NCI-H510A treated with DMSO at 0.1 percent for 48 hours (cell line): ENCODE results near the gene RBM12.

Experiments used
- DNase-seq: peaks from one replicate; lab custom pipeline; 2025; lab: John Stamatoyannopoulos, UW

The RBM12 gene

GRCh38 chr20:35653893-35654292 lies 10.8 kb downstream of the RBM12 start:
- no peak for DNase-seq

GRCh38 chr20:35653430-35653734 lies 11.3 kb downstream of the RBM12 start:
- no peak for DNase-seq

- no peak for DNase-seq
These were observed 11.9 kb downstream of the RBM12 start for GRCh38 chr20:35652641-35653429.

GRCh38 chr20:35651958-35652357 lies 12.7 kb downstream of the RBM12 start:
- DNase-seq: no peak

DNA sequence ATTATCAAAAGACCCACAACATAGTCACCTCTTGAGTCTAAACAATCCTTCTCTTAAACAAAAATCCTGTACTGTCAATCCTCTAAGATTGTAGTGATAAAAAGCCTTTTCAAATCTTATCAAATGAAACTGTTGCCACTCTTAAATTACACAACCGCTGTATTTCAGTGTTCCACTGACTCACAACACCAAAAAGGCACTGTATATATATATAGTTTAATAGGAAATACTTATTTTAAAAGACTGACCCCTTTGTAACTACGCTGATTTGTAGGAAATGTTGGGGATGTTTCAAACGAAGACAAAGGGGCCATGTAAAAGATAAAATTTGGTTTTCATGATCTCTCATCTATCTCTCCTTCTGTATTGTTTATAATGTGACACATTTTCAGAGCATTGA lies 14.1 kb downstream of the RBM12 start:
- DNase-seq: no peak

GRCh38 chr20:35648836-35649235 lies 15.9 kb downstream of the RBM12 start:
- no peak for DNase-seq

DNA sequence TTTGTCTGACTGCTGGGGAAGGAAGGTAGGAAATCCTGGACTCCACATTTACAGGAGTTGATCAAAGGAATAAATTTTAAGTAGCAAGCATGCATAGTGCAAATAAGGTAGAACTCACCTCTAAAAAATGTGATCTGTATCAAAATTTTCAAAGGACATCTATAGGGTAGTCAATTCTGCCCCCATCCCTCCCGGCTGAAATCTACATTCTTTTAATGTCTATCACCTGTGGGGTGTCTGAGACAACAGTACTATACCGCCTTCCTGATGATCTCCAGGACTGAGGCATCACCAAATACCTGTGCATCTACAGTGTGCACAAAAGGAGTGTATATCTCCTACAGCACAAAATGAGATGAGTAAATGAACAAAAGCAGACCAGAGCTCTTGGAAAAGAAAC lies 19.9 kb downstream of the RBM12 start:
- DNase-seq: no peak

DNA sequence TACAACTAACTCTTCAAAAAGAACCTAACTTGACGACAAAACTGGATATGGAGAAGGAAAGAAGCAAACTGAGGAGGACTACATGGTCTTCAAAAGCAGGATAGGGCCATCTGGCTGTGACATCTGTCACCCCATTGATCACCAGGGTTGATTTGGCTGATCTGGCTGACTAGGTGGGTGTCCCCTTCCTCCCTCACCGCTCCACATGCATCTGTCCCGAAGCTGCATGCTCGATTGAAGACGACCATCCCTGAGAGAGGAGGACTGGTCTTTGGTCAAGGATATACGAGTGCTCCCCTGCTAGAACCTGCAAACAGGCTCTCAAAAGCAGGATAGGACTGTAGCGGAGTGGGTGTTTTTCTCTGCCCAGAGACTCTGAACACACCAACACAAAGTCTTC lies 21.7 kb downstream of the RBM12 start:
- DNase-seq: no peak

GRCh38 chr20:35641743-35642142 lies 23.0 kb downstream of the RBM12 start:
- no peak for DNase-seq

GRCh38 chr20:35640724-35641123 lies 24.0 kb downstream of the RBM12 start:
- no peak for DNase-seq

GRCh38 chr20:35638751-35639150 lies 25.9 kb downstream of the RBM12 start:
- no peak for DNase-seq

DNA sequence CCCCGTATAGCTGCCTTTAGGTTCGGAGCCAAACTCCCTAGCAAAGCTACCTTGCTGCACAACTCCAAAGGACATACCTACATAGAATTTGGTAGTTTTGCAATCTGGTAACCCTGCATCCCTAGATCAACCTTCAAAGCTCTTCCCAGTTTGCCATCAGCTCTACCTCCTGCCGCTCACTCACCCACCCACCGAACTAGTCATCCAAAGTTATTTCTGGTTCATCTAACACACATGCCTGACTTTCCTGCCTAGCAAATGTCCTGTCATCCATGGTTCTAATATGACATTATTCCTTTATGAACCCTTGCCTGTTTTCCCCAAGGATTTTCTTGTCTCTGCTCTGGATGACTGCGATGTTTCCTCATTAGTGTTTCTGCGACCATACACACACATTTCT lies 27.4 kb downstream of the RBM12 start:
- no peak for DNase-seq

- no peak for DNase-seq
These were observed 28.6 kb downstream of the RBM12 start for GRCh38 chr20:35636095-35636494.

DNA sequence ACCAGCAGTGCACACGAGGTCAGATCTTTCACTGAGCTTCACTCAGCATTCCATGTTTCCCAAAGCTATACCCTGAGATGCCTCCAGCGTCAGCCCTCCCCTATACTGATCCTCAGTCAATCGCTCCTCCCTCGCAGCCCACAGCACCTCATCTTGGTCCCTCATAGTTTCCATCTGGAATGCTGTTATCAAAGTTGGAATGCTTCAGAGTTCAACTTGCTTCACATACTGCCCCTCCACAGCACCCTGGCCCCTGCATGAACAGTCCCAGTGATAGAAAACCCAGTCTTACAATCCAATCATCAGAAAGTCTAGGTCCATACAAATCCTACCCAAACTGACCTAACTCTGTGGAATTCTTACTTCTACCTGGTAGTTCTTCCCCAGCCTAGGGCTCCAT lies 29.0 kb downstream of the RBM12 start:
- DNase-seq: no peak

- no peak for DNase-seq
These were observed 32.1 kb downstream of the RBM12 start for GRCh38 chr20:35632539-35633115.

DNA sequence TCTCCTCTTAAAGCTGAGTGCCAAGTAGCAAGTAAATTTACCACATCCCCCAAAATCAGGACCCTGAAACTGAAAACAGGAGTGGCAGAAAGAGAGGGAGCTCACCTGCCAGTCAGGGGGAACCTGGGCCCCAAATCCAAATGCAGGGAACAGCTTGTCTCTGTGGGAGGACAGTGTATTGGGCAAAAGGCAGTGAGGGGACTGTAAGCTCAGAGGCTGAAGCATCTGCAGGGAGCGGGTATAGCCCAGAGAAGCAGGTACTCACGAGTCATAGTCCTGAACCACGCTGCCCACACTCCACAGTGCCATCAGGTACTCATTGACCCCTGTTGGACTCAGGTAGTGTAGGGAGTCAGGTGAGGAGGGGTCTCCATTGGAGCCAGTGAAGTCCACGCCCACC lies 34.1 kb downstream of the RBM12 start:
- DNase-seq: no peak

- no peak for DNase-seq
These were observed 35.1 kb downstream of the RBM12 start for GRCh38 chr20:35629427-35630145.

- no peak for DNase-seq
These were observed 37.6 kb downstream of the RBM12 start for GRCh38 chr20:35627121-35627520.

DNA sequence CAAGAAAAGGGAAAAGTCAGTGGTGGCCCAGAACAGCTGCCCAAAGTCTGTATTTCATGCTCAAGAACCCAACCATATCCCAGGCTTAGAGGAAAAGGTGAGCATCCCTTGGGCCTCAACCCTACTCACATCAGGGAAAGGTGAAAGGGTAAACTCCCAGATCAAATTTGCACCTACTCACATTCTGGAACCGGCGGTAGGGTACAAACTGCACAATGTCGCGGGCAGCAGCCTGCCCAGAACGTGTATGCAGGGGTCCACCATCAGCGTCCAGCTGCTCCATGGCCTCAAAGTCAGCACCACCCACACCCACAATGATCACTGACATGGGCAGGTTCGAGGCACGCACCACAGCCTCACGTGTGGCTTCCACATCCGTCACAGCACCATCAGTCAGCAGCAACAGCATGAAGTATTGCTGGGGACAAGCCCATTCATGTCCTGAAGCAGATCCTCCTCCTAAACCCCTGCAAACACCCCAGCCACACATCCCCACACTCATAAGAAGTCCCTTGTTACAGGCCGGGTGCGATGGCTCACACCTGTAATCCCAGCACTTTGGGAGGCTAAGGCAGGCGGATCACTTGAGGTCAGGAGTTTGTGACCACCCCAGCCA lies 38.2 kb downstream of the RBM12 start:
- DNase-seq: no peak

- no peak for DNase-seq
These were observed 38.9 kb downstream of the RBM12 start for GRCh38 chr20:35625584-35626385.

GRCh38 chr20:35621560-35621946 lies 43.1 kb downstream of the RBM12 start:
- DNase-seq: no peak
